RWPE2 (cell line): ENCODE measurements around the gene MAP7D1.
A peak's percentile ranks its signal among the peaks of the same experiment; 100 is the strongest.

Experiments
- ATAC-seq: fragments of 200-7000 bp; cut with Tn5 transposase; 3 replicates; pipeline ENCODE4 v1.9.1; 2021; ENCODE audit warnings: low read depth
- DNase-seq: peaks from one replicate; pipeline ENCODE4 v3.0.0-alpha.2; 2020; ENCODE audit warnings: low spot score
- H3K27ac ChIP-seq: fragments of 450-650 bp; 2 replicates; pipeline ENCODE4 v1.5.1; 2017; ENCODE audit warnings: mild to moderate bottlenecking; ENCODE audit not compliant: poor library complexity, severe bottlenecking
- H3K27me3 ChIP-seq: fragments of 250-450 bp; sonication (Bioruptor Pico); 2 replicates; pipeline ENCODE4 v1.5.1; 2021; ENCODE audit warnings: mild to moderate bottlenecking, moderate library complexity; ENCODE audit not compliant: insufficient read depth, poor library complexity, severe bottlenecking
- H3K36me3 ChIP-seq: fragments of 250-450 bp; sonication (Bioruptor Pico); 2 replicates; pipeline ENCODE4 v1.5.1; 2020; ENCODE audit warnings: low read depth, mild to moderate bottlenecking, moderate library complexity
- H3K4me1 ChIP-seq: fragments of 250-450 bp; sonication (Bioruptor Pico); 2 replicates; pipeline ENCODE4 v1.5.1; 2021; ENCODE audit warnings: mild to moderate bottlenecking, moderate library complexity; ENCODE audit not compliant: insufficient read depth, poor library complexity, severe bottlenecking
- H3K4me3 ChIP-seq: fragments of 250-450 bp; sonication (Bioruptor Pico); 2 replicates; pipeline ENCODE4 v1.5.1; 2021; ENCODE audit warnings: mild to moderate bottlenecking, moderate library complexity; ENCODE audit not compliant: severe bottlenecking
- H3K9me3 ChIP-seq: fragments of 250-450 bp; sonication (Bioruptor Pico); 2 replicates; pipeline ENCODE4 v1.5.1; 2021; ENCODE audit warnings: mild to moderate bottlenecking, moderate library complexity; ENCODE audit not compliant: severe bottlenecking
- TF ChIP-seq, protein P1 (sequence below): fragments of 450-650 bp; IDR thresholded peaks from one replicate; pipeline ENCODE4 v1.5.1; 2017; ENCODE audit warnings: mild to moderate bottlenecking, moderate library complexity; ENCODE audit not compliant: poor library complexity, severe bottlenecking

Gene MAP7D1

DNA sequence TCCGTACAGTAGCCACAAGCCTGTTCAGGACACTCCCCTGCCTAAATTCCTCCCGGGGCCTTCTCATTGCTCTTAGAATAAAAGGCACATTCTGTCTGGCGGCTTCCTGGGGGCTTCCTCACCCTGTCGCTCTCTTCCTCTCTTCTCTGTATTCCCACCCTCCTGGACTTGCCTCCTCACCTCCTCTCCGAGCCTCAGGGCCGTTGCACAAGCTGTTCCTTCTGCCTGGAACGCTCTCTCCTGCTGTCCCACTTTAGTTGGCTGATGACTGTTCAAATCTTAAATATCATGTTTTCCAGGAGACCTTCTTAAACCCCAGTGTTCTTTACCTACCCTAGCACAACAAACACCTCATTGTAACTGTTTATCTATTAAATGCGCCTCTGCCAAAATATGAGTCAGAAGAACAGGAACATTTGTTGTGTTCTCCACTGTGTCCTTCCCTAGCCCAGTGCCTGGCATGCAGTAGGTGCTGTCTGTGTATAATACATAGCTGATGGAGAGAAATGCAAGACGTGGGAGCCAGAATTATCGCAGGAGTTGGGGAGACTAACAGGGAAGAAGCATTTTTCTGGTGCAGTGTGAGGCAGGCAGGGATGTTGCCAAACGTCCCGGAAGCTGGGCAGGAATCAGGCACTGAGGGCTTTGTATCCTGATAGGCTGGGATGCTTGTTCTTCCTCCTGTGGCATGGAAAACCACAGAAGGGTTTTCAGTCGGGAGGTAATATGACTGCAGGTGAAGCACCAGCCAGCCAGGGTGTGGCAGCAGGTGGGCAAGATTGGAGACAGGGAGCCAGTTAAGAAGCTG, 44.2 kb downstream of the MAP7D1 start:
- Histone ChIP-seq H3K4me1 (no peaks in the 10 kb centered on the region), H3K27ac (peak overlapping the region; percentile 11), H3K27me3 (no peaks in the 10 kb centered on the region), H3K9me3 (no peaks in the 10 kb centered on the region), H3K4me3 (no peak overlapping the region), H3K36me3 (no peaks in the 10 kb centered on the region)
- peak; percentile 75 for ATAC-seq
- DNase-seq, result no peak
- TF ChIP-seq, protein P1, sequence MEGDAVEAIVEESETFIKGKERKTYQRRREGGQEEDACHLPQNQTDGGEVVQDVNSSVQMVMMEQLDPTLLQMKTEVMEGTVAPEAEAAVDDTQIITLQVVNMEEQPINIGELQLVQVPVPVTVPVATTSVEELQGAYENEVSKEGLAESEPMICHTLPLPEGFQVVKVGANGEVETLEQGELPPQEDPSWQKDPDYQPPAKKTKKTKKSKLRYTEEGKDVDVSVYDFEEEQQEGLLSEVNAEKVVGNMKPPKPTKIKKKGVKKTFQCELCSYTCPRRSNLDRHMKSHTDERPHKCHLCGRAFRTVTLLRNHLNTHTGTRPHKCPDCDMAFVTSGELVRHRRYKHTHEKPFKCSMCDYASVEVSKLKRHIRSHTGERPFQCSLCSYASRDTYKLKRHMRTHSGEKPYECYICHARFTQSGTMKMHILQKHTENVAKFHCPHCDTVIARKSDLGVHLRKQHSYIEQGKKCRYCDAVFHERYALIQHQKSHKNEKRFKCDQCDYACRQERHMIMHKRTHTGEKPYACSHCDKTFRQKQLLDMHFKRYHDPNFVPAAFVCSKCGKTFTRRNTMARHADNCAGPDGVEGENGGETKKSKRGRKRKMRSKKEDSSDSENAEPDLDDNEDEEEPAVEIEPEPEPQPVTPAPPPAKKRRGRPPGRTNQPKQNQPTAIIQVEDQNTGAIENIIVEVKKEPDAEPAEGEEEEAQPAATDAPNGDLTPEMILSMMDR, result no peak

DNA sequence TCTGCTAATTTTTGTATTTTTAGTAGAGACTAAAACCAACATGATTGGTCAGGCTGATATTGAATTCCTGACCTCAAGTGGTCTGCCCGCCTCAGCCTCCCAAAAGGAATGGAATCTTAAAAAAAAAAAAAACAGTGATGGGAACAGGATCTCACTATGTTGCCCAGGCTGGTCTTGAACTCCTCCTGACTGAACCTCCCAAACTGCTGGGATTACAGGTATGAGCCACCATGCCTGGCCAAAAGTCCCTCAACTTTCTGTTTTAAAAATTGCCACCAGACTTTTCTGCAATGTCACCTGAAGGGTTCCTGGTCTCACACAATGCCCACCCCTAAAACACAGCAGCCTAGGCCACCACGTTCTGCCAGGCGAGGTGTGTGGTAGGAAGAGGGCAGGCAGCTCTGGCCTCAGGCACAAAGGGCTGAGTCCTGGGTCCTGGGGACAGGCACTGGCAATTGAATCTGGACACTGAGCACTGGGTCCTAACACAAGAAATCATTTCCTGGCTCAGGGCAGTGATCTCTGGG, 47.1 kb downstream of the MAP7D1 start:
- ATAC-seq, result no peak
- no peaks in the 10 kb centered on the region for H3K36me3 ChIP-seq
- H3K27ac ChIP-seq, result no peak overlapping the region
- H3K4me3 ChIP-seq, result no peak overlapping the region
- no peaks in the 10 kb centered on the region for H3K9me3 ChIP-seq
- TF ChIP-seq, protein P1, result no peak
- H3K27me3 ChIP-seq, result no peaks in the 10 kb centered on the region
- DNase-seq, result no peak
- H3K4me1 ChIP-seq, result no peaks in the 10 kb centered on the region

DNA sequence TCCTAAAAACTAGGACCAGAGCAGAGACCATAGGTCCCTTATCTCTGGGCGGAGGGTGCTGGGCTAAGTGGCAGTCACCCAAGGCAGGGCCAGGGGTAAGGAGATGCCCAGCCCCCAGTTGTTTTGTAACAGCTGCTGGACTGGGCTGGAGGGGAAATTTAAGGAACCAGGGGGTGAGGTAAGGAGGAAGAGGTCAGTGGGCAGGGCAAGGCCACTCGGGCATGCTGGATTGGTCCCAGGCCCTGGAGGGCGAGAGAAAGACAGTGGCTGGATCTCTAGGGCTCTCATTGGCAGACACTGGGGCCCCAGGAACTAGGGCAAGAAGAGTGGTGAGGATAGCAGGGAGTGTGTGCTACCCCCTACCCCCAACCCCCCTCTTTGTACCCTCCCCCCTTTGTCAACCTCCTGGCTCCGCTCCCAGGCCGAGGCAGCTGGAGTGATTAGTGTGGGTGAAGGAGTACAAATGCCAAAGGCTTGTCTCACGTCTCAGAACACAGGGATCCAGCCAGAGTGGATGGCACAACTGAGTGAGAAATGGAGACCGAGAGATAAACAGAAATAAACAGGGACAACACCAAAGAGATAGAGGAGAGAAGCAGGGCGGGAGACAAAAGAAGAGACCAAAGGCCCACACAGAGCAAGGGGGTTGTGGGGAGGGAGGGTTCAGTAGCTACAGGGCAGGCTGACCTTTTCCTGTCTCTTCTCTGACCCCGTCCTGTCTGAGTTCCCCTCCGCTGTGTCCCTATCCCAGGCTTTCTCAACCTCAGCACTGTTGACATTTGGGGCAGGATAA, 47.8 kb downstream of the MAP7D1 start:
- Histone ChIP-seq H3K27me3 (no peaks in the 10 kb centered on the region), H3K27ac (no peak overlapping the region), H3K4me3 (no peak overlapping the region), H3K4me1 (no peaks in the 10 kb centered on the region), H3K9me3 (no peaks in the 10 kb centered on the region), H3K36me3 (no peaks in the 10 kb centered on the region)
- DNase-seq, result no peak
- TF ChIP-seq, protein P1, result no peak
- ATAC-seq, result peak; percentile 37

DNA sequence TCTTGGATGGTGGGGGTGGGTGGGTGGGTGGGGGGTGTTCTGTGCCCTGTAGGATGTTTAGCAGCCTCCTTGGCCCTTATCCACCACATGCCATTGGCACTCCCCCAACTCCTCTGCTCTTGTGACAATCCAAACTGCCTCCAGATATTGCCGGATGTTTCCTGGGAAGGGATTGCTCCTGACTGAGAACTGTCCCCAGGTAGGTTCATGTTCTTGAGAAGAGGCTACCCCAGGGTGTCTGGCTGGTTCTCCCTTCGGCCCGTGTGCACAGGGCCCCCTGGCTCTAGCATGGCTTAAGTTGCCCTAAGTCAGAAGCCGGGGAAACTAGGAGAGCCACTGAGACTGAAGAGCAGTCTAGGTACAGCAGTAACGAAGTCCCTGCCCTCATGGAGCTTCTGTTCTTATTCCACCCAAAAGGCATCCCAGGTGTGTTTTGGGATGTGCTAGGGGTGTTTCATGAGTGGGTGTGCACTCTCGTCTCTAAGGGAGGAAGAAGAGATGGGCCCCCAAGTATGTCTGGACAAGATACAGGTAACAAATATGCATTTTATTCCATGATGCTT, 48.5 kb downstream of the MAP7D1 start:
- no peak overlapping the region for H3K4me3 ChIP-seq
- TF ChIP-seq, protein P1, result no peak
- ATAC-seq, result no peak
- H3K27ac ChIP-seq, result no peak overlapping the region
- no peaks in the 10 kb centered on the region for H3K4me1 ChIP-seq
- no peaks in the 10 kb centered on the region for H3K36me3 ChIP-seq
- no peak for DNase-seq
- no peaks in the 10 kb centered on the region for H3K27me3 ChIP-seq
- no peaks in the 10 kb centered on the region for H3K9me3 ChIP-seq
